Esophagus muscularis mucosa (tissue), 4 donors: ENCODE measurements around the gene FAM53A. TPM values are rescaled to one million over a fixed set of nuclear protein-coding genes. Genes with fewer than 3 reads are reported as not detected.

ENCODE experiments used
- DNase-seq: peaks from one replicate; pipeline ENCODE4 v3.0.0-alpha.2; 2017; ENCODE audit errors: extremely low spot score
- H3K27ac ChIP-seq, 4 donors: fragments of 200-600 bp; sonication (generic); replicated peaks in 1 of 4; 1 replicate in 3 of 4; 2 replicates in 1 of 4; pipeline ENCODE4 v1.5.1; 2016 to 2019; ENCODE audit warnings: mild to moderate bottlenecking in 1 of 4
- H3K27me3 ChIP-seq, 4 donors: fragments of 200-600 bp; sonication (generic); one replicate each; pipeline versions ENCODE4 v1.5.1 to v1.6.0; 2016 to 2019
- H3K36me3 ChIP-seq, 4 donors: fragments of 200-600 bp; sonication (generic); one replicate each; pipeline ENCODE4 v1.5.1; 2016 to 2019
- H3K4me1 ChIP-seq, 4 donors: fragments of 200-600 bp; sonication (generic); one replicate each; pipeline ENCODE4 v1.5.1; 2016 to 2019
- H3K4me3 ChIP-seq, 4 donors: fragments of 200-600 bp; sonication (generic); 1 replicate in 2 of 4; 2 replicates in 2 of 4; pipeline ENCODE4 v1.5.1; 2016 to 2019; ENCODE audit warnings: mild to moderate bottlenecking in 4 of 4, moderate library complexity in 1 of 4
- H3K9me3 ChIP-seq, 4 donors: fragments of 200-600 bp; sonication (generic); 1 replicate in 3 of 4; 2 replicates in 1 of 4; pipeline ENCODE4 v1.5.1; 2016 to 2019
- CTCF ChIP-seq, 3 experiments: fragments of 200-600 bp in 2 of 3; fragments of 450-650 bp in 1 of 3; sonication (generic) in 2 of 3; IDR thresholded peaks; one replicate each; pipeline ENCODE4 v1.5.1; 2017 to 2019; ENCODE audit warnings: antibody characterized with exemption in 3 of 3, mild to moderate bottlenecking in 2 of 3, moderate library complexity in 1 of 3
- EP300 ChIP-seq: sonication (generic); formaldehyde crosslinking; IDR thresholded peaks from one replicate; pipeline ENCODE4 v1.6.1; 2017; ENCODE audit warnings: antibody characterized with exemption
- POLR2A ChIP-seq: fragments of 450-650 bp; IDR thresholded peaks from one replicate; pipeline ENCODE4 v1.6.1; 2017; ENCODE audit warnings: antibody characterized with exemption, moderate library complexity, mild to moderate bottlenecking, low read depth
- POLR2AphosphoS5 ChIP-seq, 2 donors: sonication (generic); formaldehyde crosslinking; IDR thresholded peaks; one replicate each; pipeline ENCODE4 v1.6.1; 2017; ENCODE audit warnings: antibody characterized with exemption in 2 of 2
- WGBS: methylation state at CpG from one replicate; pipeline ENCODE4 v1.1.5; 2018; 5-methylcytosine and 5-hydroxymethylcytosine counted together
- intact Hi-C: fragments of 100-400 bp; cut with DNase I; formaldehyde crosslinking; loops from one replicate; pipeline ENCODE4 v1.15.1; 2023
- total RNA-seq, 4 donors: library from RNA; depleted of rRNA; stranded (reverse); fragments of >200 nt; gene quantifications; one replicate each; pipeline versions ENCODE4 v1.1.0 to v1.2.1, GENCODE V29; 2016

FAM53A gene
- total RNA-seq = 10 to 100 TPM in 1 of 4 donors, 1 to 10 TPM in 3; 5.2 to 13.3 (median 8.9) TPM

- H3K4me3 ChIP-seq = peak within 1 kb of the TSS; percentile 65 to 91 (median 76)
- H3K27me3 ChIP-seq = no peaks in the 10 kb centered on the region
- DNase-seq = peak; percentile 94
- WGBS = 0% methylated on average over 12 of the region's 118 CpGs
- intact Hi-C loops = loop anchor here (10.0 kb wide), 1 partner anchor 99 kb away; no protein-coding TSS in a partner anchor
- no peaks in the 10 kb centered on the region for H3K36me3 ChIP-seq
- no peaks in the 10 kb centered on the region for H3K9me3 ChIP-seq
- H3K4me1 ChIP-seq = peaks cover 2 to 24% (median 22%) of the 10 kb centered on the region in 4 donors
- H3K27ac ChIP-seq = peak within 1 kb of the TSS; percentile 86 to 99 (median 96)
- peak in 1 of 3 experiments; percentile 10 for TF ChIP-seq CTCF (IDR thresholded peaks at IDR 0.05)
- no peak for TF ChIP-seq POLR2A
- TF ChIP-seq POLR2AphosphoS5 (IDR thresholded peaks at IDR 0.05) = peak; percentile 3 to 64
These were observed at the start of gene FAM53A for GRCh38 chr4:1683736-1684505. Gene FAM53A (minus strand): TSS chr4:1684313. CDS start chr4:1668741, 15,572 bp downstream.

- intact Hi-C loops = no loop called here
These were observed 48.8 kb upstream of the FAM53A start for GRCh38 chr4:1732911-1733310.

GRCh38 chr4:1731180-1731579 lies 47.1 kb upstream of the FAM53A start:
- Histone ChIP-seq H3K27ac (no peak overlapping the region), H3K9me3 (no peaks in the 10 kb centered on the region), H3K4me1 (peaks cover 27 to 38% (median 34%) of the 10 kb centered on the region in 4 donors), H3K4me3 (no peak overlapping the region), H3K27me3 (no peaks in the 10 kb centered on the region), H3K36me3 (peaks cover 0 to 68% (median 67%) of the 10 kb centered on the region in 4 donors)
- WGBS = 95% methylated on average over 9 of the region's 10 CpGs
- no peak for DNase-seq
- intact Hi-C loops = no loop called here
- TF ChIP-seq POLR2A = no peak
- TF ChIP-seq EP300 = no peak
- no peak for TF ChIP-seq CTCF (IDR thresholded peaks at IDR 0.05)
- no peak for TF ChIP-seq POLR2AphosphoS5 (IDR thresholded peaks at IDR 0.05)

More at GRCh38 chr4:1732911-1733310, 48.8 kb upstream of the FAM53A start:
- 94% methylated on average over 10 of the region's 10 CpGs for WGBS
- peaks cover 15 to 21% (median 20%) of the 10 kb centered on the region in 4 donors for H3K4me1 ChIP-seq
- H3K4me3 ChIP-seq = no peak overlapping the region
- H3K9me3 ChIP-seq = peaks cover 0 to 5% (median 3%) of the 10 kb centered on the region in 4 donors
- H3K36me3 ChIP-seq = peaks cover 7 to 79% (median 78%) of the 10 kb centered on the region in 4 donors
- H3K27me3 ChIP-seq = no peaks in the 10 kb centered on the region
- no peak for DNase-seq
- H3K27ac ChIP-seq = no peak overlapping the region
- TF ChIP-seq POLR2AphosphoS5 (IDR thresholded peaks at IDR 0.05) = no peak
- TF ChIP-seq CTCF (IDR thresholded peaks at IDR 0.05) = no peak
- TF ChIP-seq EP300 = no peak
- no peak for TF ChIP-seq POLR2A

GRCh38 chr4:1730532-1731135 lies 46.5 kb upstream of the FAM53A start:
- WGBS = 98% methylated on average over 12 of the region's 16 CpGs
- peaks cover 27 to 43% (median 38%) of the 10 kb centered on the region in 4 donors for H3K4me1 ChIP-seq
- TF ChIP-seq POLR2A (no peak), POLR2AphosphoS5 (IDR thresholded peaks at IDR 0.05) (no peak), CTCF (IDR thresholded peaks at IDR 0.05) (no peak), EP300 (no peak)
- no peaks in the 10 kb centered on the region for H3K27me3 ChIP-seq
- DNase-seq = no peak
- no peak overlapping the region for H3K4me3 ChIP-seq
- H3K27ac ChIP-seq = no peak overlapping the region
- peaks cover 0 to 66% (median 62%) of the 10 kb centered on the region in 4 donors for H3K36me3 ChIP-seq
- H3K9me3 ChIP-seq = no peaks in the 10 kb centered on the region
- intact Hi-C loops = no loop called here
